Suppressor macrophage treated with lipopolysaccharide for 4 hours (primary cell): ENCODE data around the gene ENTPD7.

ENCODE experiments used
- DNase-seq: peaks from one replicate; pipeline ENCODE4 v3.0.0-alpha.2; 2020

ENTPD7 gene

GRCh38 chr10:99652800-99653390, 6.4 kb upstream of the ENTPD7 start:
- DNase-seq: no peak

- DNase-seq: peak; percentile 6
Measured at GRCh38 chr10:99654390-99655175, 4.7 kb upstream of the ENTPD7 start.

- peak; percentile 61 for DNase-seq
Measured at GRCh38 chr10:99656199-99657064, 2.9 kb upstream of the ENTPD7 start.

- DNase-seq: peak; percentile 92
Measured at GRCh38 chr10:99658622-99659030, 683 bp upstream of the ENTPD7 start.

GRCh38 chr10:99659868-99660366, 608 bp downstream of the ENTPD7 start:
- no peak for DNase-seq

GRCh38 chr10:99660662-99661376, 1.5 kb downstream of the ENTPD7 start:
- no peak for DNase-seq

- peak; percentile 35 for DNase-seq
Measured at GRCh38 chr10:99661377-99661763, 2.1 kb downstream of the ENTPD7 start.

- no peak for DNase-seq
Measured at GRCh38 chr10:99665304-99665703, 6.0 kb downstream of the ENTPD7 start.

GRCh38 chr10:99667108-99667751, 7.9 kb downstream of the ENTPD7 start:
- DNase-seq: no peak

- peak; percentile 40 for DNase-seq
Measured at GRCh38 chr10:99671386-99671785, 12.1 kb downstream of the ENTPD7 start.

- peak; percentile 24 for DNase-seq
Measured at GRCh38 chr10:99672884-99673283, 13.6 kb downstream of the ENTPD7 start.

GRCh38 chr10:99673492-99673891, 14.2 kb downstream of the ENTPD7 start:
- DNase-seq: peak; percentile 68

GRCh38 chr10:99674762-99675161, 15.5 kb downstream of the ENTPD7 start:
- peak; percentile 75 for DNase-seq

GRCh38 chr10:99676426-99676825, 17.1 kb downstream of the ENTPD7 start:
- DNase-seq: peak; percentile 77

GRCh38 chr10:99676895-99677294, 17.6 kb downstream of the ENTPD7 start:
- no peak for DNase-seq

- no peak for DNase-seq
Measured at GRCh38 chr10:99678921-99679320, 19.6 kb downstream of the ENTPD7 start.

GRCh38 chr10:99681553-99681952, 22.2 kb downstream of the ENTPD7 start:
- peak; percentile 77 for DNase-seq

- DNase-seq: no peak
Measured at GRCh38 chr10:99682032-99682431, 22.7 kb downstream of the ENTPD7 start.

GRCh38 chr10:99682752-99683151, 23.4 kb downstream of the ENTPD7 start:
- no peak for DNase-seq

- DNase-seq: peak; percentile 90
Measured at GRCh38 chr10:99685597-99685967, 26.3 kb downstream of the ENTPD7 start.

- DNase-seq: no peak
Measured at GRCh38 chr10:99689461-99689860, 30.2 kb downstream of the ENTPD7 start.

GRCh38 chr10:99693933-99694583, 34.7 kb downstream of the ENTPD7 start:
- no peak for DNase-seq
